Stimulated activated CD4-positive, alpha-beta T cell treated with anti-CD3 and anti-CD28 coated beads, TNF-alpha, amount 100 ng/mL, for 48 hours (primary cell): ENCODE measurements around the gene PRDM11.

ENCODE experiments used
- DNase-seq, 3 donors: peaks; one replicate each; pipeline ENCODE4 v3.0.0-alpha.2; 2020; ENCODE audit warnings: low read depth in 3 of 3

PRDM11 gene

GRCh38 chr11:45263773-45264172 lies 117.3 kb downstream of the PRDM11 start:
- no peak for DNase-seq

GRCh38 chr11:45264839-45265515 lies 118.5 kb downstream of the PRDM11 start:
- DNase-seq = no peak

- no peak for DNase-seq
Measured at GRCh38 chr11:45265969-45266675, 119.7 kb downstream of the PRDM11 start.

- no peak for DNase-seq
Measured at GRCh38 chr11:45266676-45267020, 120.2 kb downstream of the PRDM11 start.

GRCh38 chr11:45267052-45267451 lies 120.6 kb downstream of the PRDM11 start:
- peak in 2 of 3 donors; percentile 9 to 15 for DNase-seq

- DNase-seq = no peak
Measured at GRCh38 chr11:45267652-45268299, 121.3 kb downstream of the PRDM11 start.

- DNase-seq = no peak
Measured at GRCh38 chr11:45269678-45270077, 123.2 kb downstream of the PRDM11 start.

- no peak for DNase-seq
Measured at GRCh38 chr11:45270946-45271716, 124.7 kb downstream of the PRDM11 start.

GRCh38 chr11:45272701-45273100 lies 126.3 kb downstream of the PRDM11 start:
- no peak for DNase-seq

GRCh38 chr11:45273509-45273908 lies 127.1 kb downstream of the PRDM11 start:
- DNase-seq = no peak

GRCh38 chr11:45274206-45274605 lies 127.8 kb downstream of the PRDM11 start:
- DNase-seq = no peak

- DNase-seq = no peak
Measured at GRCh38 chr11:45275828-45276227, 129.4 kb downstream of the PRDM11 start.

GRCh38 chr11:45278714-45279113 lies 132.3 kb downstream of the PRDM11 start:
- no peak for DNase-seq

GRCh38 chr11:45279645-45280044 lies 133.2 kb downstream of the PRDM11 start:
- no peak for DNase-seq

GRCh38 chr11:45280449-45280848 lies 134.0 kb downstream of the PRDM11 start:
- DNase-seq = no peak

GRCh38 chr11:45282081-45282480 lies 135.6 kb downstream of the PRDM11 start:
- no peak for DNase-seq
